Endometrial microvascular endothelial cells (primary cell): ENCODE data around the gene GINS2. TPM values are rescaled to one million over a fixed set of nuclear protein-coding genes. Genes with fewer than 3 reads are reported as not detected.

Source experiments
- in situ Hi-C: cut with HindIII; loops from 2 replicates; pipeline ENCODE4 v1.10.0; 2017; ENCODE audit warnings: low sequenced_read_pairs, low pct_unique_long_range_greater_than_20kb; ENCODE audit errors: inconsistent ontology term
- total RNA-seq: library from RNA; depleted of rRNA; stranded (reverse); fragments of >200 nt; gene quantifications from one replicate; pipeline ENCODE4 v1.2.3, GENCODE V29; 2015; ENCODE audit errors: inconsistent ontology term

The GINS2 gene
- total RNA-seq, 1 donor from 2014 or later, result 19.9 TPM

GRCh38 chr16:85717393-85718152 is 28.8 kb upstream of the GINS2 start:
- in situ Hi-C loops, result no loop called here

- in situ Hi-C loops, result no loop called here
Observed at GRCh38 chr16:85716680-85717038, 27.9 kb upstream of the GINS2 start.

- in situ Hi-C loops, result no loop called here
Observed at GRCh38 chr16:85716022-85716679, 27.4 kb upstream of the GINS2 start.

- in situ Hi-C loops, result no loop called here
Observed at GRCh38 chr16:85715169-85716021, 26.6 kb upstream of the GINS2 start.

GRCh38 chr16:85712801-85713200 is 24.0 kb upstream of the GINS2 start:
- in situ Hi-C loops, result no loop called here

- in situ Hi-C loops, result no loop called here
Observed at GRCh38 chr16:85711982-85712587, 23.3 kb upstream of the GINS2 start.

GRCh38 chr16:85710732-85711131 is 22.0 kb upstream of the GINS2 start:
- in situ Hi-C loops, result no loop called here

- in situ Hi-C loops, result no loop called here
Observed at GRCh38 chr16:85709766-85710585, 21.2 kb upstream of the GINS2 start.

GRCh38 chr16:85708338-85708737 is 19.6 kb upstream of the GINS2 start:
- in situ Hi-C loops, result no loop called here

GRCh38 chr16:85707528-85708095 is 18.9 kb upstream of the GINS2 start:
- in situ Hi-C loops, result no loop called here

- in situ Hi-C loops, result no loop called here
Observed at GRCh38 chr16:85706449-85707034, 17.8 kb upstream of the GINS2 start.

- in situ Hi-C loops, result no loop called here
Observed at GRCh38 chr16:85704900-85705846, 16.4 kb upstream of the GINS2 start.

GRCh38 chr16:85704011-85704410 is 15.3 kb upstream of the GINS2 start:
- in situ Hi-C loops, result no loop called here

- in situ Hi-C loops, result no loop called here
Observed at GRCh38 chr16:85699628-85700027, 10.9 kb upstream of the GINS2 start.

GRCh38 chr16:85698935-85699558 is 10.3 kb upstream of the GINS2 start:
- in situ Hi-C loops, result no loop called here

- in situ Hi-C loops, result no loop called here
Observed at GRCh38 chr16:85698459-85698891, 9.7 kb upstream of the GINS2 start.
